Measurements from ENCODE around the gene HOXC6.

Gene HOXC6

DNA sequence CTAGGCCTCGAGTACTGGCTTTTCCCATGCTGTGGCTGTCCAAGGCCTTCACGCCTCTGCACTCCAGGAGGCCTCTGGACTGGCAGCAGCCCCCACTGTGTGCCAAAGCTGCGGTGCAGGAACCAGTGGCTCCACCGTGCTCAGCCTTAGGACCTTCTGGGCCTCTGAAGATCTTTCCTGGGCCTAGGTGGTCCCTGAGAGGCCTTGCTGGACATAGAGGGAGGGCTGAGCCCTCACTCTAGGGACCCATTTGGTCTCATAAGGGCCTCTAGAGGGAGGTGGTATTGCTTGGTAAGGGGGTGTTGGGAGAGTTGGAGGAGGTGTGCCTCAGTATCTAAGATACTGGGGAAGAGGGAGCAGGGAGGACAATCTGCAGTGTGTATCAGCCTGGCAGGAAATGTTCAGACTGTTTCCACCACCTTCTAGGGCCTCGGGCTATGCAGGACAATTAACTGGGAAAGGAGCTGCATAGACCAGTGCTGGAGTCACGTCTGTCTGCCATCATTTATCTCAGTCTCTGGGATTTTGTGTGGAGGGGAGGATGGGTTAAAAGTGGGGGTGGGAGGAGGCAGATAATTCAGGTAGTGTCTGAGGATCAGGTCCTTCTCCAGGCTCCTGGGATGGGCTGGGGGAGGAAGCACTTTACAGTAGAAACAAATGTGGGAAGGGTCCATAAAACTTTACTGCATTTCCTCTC is 7.5 kb downstream of the HOXC6 start (continued):
- TF ChIP-seq ZNF610 (tag by site-specific recombination; IDR thresholded peaks at IDR 0.05; ENCODE audit: borderline replicate concordance) (no peak), ZNF571 (tag by site-specific recombination; IDR thresholded peaks at IDR 0.05) (no peak), MEIS1 (CRISPR knock-in tag; IDR thresholded peaks at IDR 0.05; ENCODE audit: borderline replicate concordance) (no peak), ZNF792 (tag by site-specific recombination; IDR thresholded peaks at IDR 0.05) (no peak), ZNF121 (tag by site-specific recombination; IDR thresholded peaks at IDR 0.05) (no peak), ZNF544 (tag by site-specific recombination; IDR thresholded peaks at IDR 0.05) (no peak), OVOL3 (tag by site-specific recombination; IDR thresholded peaks at IDR 0.05) (no peak), KLF8 (tag by site-specific recombination; IDR thresholded peaks at IDR 0.05) (no peak), SP7 (tag by site-specific recombination; IDR thresholded peaks at IDR 0.05) (no peak; the same call in 1 of the 2 replicates), ZNF146 (tag by site-specific recombination; IDR thresholded peaks at IDR 0.05) (no peak), ZNF529 (tag by site-specific recombination; IDR thresholded peaks at IDR 0.05; ENCODE audit: insufficient replicate concordance) (no peak), ZFP37 (tag by site-specific recombination; IDR thresholded peaks at IDR 0.05) (no peak), ZNF248 (tag by site-specific recombination; IDR thresholded peaks at IDR 0.05) (no peak), ZNF37A (tag by site-specific recombination; IDR thresholded peaks at IDR 0.05) (no peak), RBAK (tag by site-specific recombination; IDR thresholded peaks at IDR 0.05) (no peak)
- TF ChIP-seq, protein P1, sequence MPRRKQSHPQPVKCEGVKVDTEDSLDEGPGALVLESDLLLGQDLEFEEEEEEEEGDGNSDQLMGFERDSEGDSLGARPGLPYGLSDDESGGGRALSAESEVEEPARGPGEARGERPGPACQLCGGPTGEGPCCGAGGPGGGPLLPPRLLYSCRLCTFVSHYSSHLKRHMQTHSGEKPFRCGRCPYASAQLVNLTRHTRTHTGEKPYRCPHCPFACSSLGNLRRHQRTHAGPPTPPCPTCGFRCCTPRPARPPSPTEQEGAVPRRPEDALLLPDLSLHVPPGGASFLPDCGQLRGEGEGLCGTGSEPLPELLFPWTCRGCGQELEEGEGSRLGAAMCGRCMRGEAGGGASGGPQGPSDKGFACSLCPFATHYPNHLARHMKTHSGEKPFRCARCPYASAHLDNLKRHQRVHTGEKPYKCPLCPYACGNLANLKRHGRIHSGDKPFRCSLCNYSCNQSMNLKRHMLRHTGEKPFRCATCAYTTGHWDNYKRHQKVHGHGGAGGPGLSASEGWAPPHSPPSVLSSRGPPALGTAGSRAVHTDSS (tag by site-specific recombination; IDR thresholded peaks at IDR 0.05) = no peak
- TF ChIP-seq, protein P2, sequence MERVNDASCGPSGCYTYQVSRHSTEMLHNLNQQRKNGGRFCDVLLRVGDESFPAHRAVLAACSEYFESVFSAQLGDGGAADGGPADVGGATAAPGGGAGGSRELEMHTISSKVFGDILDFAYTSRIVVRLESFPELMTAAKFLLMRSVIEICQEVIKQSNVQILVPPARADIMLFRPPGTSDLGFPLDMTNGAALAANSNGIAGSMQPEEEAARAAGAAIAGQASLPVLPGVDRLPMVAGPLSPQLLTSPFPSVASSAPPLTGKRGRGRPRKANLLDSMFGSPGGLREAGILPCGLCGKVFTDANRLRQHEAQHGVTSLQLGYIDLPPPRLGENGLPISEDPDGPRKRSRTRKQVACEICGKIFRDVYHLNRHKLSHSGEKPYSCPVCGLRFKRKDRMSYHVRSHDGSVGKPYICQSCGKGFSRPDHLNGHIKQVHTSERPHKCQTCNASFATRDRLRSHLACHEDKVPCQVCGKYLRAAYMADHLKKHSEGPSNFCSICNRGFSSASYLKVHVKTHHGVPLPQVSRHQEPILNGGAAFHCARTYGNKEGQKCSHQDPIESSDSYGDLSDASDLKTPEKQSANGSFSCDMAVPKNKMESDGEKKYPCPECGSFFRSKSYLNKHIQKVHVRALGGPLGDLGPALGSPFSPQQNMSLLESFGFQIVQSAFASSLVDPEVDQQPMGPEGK (tag by site-specific recombination; IDR thresholded peaks at IDR 0.05) = peak; percentile 51; the same call in 1 of the 2 replicates
- TF ChIP-seq, protein P3, sequence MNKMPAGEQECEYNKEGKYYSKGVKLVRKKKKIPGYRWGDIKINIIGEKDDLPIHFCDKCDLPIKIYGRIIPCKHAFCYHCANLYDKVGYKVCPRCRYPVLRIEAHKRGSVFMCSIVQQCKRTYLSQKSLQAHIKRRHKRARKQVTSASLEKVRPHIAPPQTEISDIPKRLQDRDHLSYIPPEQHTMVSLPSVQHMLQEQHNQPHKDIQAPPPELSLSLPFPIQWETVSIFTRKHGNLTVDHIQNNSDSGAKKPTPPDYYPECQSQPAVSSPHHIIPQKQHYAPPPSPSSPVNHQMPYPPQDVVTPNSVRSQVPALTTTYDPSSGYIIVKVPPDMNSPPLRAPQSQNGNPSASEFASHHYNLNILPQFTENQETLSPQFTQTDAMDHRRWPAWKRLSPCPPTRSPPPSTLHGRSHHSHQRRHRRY (tag by site-specific recombination; IDR thresholded peaks at IDR 0.05) = no peak
- TF ChIP-seq, protein P4, sequence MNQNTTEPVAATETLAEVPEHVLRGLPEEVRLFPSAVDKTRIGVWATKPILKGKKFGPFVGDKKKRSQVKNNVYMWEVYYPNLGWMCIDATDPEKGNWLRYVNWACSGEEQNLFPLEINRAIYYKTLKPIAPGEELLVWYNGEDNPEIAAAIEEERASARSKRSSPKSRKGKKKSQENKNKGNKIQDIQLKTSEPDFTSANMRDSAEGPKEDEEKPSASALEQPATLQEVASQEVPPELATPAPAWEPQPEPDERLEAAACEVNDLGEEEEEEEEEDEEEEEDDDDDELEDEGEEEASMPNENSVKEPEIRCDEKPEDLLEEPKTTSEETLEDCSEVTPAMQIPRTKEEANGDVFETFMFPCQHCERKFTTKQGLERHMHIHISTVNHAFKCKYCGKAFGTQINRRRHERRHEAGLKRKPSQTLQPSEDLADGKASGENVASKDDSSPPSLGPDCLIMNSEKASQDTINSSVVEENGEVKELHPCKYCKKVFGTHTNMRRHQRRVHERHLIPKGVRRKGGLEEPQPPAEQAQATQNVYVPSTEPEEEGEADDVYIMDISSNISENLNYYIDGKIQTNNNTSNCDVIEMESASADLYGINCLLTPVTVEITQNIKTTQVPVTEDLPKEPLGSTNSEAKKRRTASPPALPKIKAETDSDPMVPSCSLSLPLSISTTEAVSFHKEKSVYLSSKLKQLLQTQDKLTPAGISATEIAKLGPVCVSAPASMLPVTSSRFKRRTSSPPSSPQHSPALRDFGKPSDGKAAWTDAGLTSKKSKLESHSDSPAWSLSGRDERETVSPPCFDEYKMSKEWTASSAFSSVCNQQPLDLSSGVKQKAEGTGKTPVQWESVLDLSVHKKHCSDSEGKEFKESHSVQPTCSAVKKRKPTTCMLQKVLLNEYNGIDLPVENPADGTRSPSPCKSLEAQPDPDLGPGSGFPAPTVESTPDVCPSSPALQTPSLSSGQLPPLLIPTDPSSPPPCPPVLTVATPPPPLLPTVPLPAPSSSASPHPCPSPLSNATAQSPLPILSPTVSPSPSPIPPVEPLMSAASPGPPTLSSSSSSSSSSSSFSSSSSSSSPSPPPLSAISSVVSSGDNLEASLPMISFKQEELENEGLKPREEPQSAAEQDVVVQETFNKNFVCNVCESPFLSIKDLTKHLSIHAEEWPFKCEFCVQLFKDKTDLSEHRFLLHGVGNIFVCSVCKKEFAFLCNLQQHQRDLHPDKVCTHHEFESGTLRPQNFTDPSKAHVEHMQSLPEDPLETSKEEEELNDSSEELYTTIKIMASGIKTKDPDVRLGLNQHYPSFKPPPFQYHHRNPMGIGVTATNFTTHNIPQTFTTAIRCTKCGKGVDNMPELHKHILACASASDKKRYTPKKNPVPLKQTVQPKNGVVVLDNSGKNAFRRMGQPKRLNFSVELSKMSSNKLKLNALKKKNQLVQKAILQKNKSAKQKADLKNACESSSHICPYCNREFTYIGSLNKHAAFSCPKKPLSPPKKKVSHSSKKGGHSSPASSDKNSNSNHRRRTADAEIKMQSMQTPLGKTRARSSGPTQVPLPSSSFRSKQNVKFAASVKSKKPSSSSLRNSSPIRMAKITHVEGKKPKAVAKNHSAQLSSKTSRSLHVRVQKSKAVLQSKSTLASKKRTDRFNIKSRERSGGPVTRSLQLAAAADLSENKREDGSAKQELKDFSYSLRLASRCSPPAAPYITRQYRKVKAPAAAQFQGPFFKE (tag by site-specific recombination; IDR thresholded peaks at IDR 0.05; ENCODE audit: borderline replicate concordance) = no peak
- TF ChIP-seq, protein P5, sequence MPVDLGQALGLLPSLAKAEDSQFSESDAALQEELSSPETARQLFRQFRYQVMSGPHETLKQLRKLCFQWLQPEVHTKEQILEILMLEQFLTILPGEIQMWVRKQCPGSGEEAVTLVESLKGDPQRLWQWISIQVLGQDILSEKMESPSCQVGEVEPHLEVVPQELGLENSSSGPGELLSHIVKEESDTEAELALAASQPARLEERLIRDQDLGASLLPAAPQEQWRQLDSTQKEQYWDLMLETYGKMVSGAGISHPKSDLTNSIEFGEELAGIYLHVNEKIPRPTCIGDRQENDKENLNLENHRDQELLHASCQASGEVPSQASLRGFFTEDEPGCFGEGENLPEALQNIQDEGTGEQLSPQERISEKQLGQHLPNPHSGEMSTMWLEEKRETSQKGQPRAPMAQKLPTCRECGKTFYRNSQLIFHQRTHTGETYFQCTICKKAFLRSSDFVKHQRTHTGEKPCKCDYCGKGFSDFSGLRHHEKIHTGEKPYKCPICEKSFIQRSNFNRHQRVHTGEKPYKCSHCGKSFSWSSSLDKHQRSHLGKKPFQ (tag by site-specific recombination; IDR thresholded peaks at IDR 0.05) = peak; percentile 85
- TF ChIP-seq, protein P6, sequence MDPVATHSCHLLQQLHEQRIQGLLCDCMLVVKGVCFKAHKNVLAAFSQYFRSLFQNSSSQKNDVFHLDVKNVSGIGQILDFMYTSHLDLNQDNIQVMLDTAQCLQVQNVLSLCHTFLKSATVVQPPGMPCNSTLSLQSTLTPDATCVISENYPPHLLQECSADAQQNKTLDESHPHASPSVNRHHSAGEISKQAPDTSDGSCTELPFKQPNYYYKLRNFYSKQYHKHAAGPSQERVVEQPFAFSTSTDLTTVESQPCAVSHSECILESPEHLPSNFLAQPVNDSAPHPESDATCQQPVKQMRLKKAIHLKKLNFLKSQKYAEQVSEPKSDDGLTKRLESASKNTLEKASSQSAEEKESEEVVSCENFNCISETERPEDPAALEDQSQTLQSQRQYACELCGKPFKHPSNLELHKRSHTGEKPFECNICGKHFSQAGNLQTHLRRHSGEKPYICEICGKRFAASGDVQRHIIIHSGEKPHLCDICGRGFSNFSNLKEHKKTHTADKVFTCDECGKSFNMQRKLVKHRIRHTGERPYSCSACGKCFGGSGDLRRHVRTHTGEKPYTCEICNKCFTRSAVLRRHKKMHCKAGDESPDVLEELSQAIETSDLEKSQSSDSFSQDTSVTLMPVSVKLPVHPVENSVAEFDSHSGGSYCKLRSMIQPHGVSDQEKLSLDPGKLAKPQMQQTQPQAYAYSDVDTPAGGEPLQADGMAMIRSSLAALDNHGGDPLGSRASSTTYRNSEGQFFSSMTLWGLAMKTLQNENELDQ (tag by site-specific recombination; IDR thresholded peaks at IDR 0.05; ENCODE audit: low read depth) = no peak
- TF ChIP-seq, protein P7, sequence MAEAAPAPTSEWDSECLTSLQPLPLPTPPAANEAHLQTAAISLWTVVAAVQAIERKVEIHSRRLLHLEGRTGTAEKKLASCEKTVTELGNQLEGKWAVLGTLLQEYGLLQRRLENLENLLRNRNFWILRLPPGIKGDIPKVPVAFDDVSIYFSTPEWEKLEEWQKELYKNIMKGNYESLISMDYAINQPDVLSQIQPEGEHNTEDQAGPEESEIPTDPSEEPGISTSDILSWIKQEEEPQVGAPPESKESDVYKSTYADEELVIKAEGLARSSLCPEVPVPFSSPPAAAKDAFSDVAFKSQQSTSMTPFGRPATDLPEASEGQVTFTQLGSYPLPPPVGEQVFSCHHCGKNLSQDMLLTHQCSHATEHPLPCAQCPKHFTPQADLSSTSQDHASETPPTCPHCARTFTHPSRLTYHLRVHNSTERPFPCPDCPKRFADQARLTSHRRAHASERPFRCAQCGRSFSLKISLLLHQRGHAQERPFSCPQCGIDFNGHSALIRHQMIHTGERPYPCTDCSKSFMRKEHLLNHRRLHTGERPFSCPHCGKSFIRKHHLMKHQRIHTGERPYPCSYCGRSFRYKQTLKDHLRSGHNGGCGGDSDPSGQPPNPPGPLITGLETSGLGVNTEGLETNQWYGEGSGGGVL (tag by site-specific recombination; IDR thresholded peaks at IDR 0.05) = 0 out of 2 replicates have a peak, but pooled peaks have one; percentile 21
